Ishikawa (cell line): Measurements from ENCODE around the gene ATAD3C.

ENCODE experiments used
- CEBPB ChIP-seq: IDR thresholded peaks from 2 replicates; pipeline ENCODE4 v1.6.1; 2012
- CREB1 ChIP-seq: IDR thresholded peaks from 2 replicates; pipeline ENCODE4 v1.6.1; 2012; ENCODE audit warnings: low read depth
- EGR1 ChIP-seq: IDR thresholded peaks from 2 replicates; pipeline ENCODE4 v1.6.1; 2012
- EP300 ChIP-seq: IDR thresholded peaks from 2 replicates; pipeline ENCODE4 v1.6.1; 2012; ENCODE audit warnings: borderline replicate concordance
- FOXM1 ChIP-seq: IDR thresholded peaks from 2 replicates; pipeline ENCODE4 v1.6.1; 2012; ENCODE audit warnings: low read depth, borderline replicate concordance
- MAX ChIP-seq: IDR thresholded peaks from 2 replicates; pipeline ENCODE4 v1.6.1; 2012
- RAD21 ChIP-seq: IDR thresholded peaks from 2 replicates; pipeline ENCODE4 v1.6.1; 2012; ENCODE audit warnings: low read depth
- TAF1 ChIP-seq: IDR thresholded peaks from 2 replicates; pipeline ENCODE4 v1.6.1; 2012; ENCODE audit warnings: low read depth, mild to moderate bottlenecking
- YY1 ChIP-seq: IDR thresholded peaks from 2 replicates; pipeline ENCODE4 v1.6.1; 2012; ENCODE audit warnings: low read depth
- ZBTB7A ChIP-seq: IDR thresholded peaks from 2 replicates; pipeline ENCODE4 v1.6.1; 2012; ENCODE audit warnings: low read depth
- TF ChIP-seq, protein P1 (sequence below): IDR thresholded peaks from 2 replicates; pipeline ENCODE4 v1.6.1; 2012; ENCODE audit warnings: low read depth, mild to moderate bottlenecking

DNA sequence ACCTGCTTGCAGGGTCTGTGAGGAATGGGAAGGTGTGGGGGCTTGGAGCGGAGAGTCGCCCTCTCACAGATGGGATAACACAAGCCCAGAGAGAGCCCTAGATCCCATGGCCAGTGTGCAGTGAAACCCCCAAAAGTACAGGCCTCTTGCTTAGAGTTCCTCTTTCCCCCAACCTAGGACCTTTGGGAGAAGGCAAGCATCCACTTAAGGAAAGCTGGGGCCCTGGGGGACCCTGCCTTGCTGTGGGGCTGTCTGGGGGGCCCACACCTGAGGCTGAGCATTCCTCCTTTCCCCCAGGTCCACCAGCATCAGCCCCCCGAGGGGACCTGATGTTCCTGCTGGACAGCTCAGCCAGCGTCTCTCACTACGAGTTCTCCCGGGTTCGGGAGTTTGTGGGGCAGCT, 12.9 kb upstream of the ATAD3C start:
- TF ChIP-seq, protein P1, sequence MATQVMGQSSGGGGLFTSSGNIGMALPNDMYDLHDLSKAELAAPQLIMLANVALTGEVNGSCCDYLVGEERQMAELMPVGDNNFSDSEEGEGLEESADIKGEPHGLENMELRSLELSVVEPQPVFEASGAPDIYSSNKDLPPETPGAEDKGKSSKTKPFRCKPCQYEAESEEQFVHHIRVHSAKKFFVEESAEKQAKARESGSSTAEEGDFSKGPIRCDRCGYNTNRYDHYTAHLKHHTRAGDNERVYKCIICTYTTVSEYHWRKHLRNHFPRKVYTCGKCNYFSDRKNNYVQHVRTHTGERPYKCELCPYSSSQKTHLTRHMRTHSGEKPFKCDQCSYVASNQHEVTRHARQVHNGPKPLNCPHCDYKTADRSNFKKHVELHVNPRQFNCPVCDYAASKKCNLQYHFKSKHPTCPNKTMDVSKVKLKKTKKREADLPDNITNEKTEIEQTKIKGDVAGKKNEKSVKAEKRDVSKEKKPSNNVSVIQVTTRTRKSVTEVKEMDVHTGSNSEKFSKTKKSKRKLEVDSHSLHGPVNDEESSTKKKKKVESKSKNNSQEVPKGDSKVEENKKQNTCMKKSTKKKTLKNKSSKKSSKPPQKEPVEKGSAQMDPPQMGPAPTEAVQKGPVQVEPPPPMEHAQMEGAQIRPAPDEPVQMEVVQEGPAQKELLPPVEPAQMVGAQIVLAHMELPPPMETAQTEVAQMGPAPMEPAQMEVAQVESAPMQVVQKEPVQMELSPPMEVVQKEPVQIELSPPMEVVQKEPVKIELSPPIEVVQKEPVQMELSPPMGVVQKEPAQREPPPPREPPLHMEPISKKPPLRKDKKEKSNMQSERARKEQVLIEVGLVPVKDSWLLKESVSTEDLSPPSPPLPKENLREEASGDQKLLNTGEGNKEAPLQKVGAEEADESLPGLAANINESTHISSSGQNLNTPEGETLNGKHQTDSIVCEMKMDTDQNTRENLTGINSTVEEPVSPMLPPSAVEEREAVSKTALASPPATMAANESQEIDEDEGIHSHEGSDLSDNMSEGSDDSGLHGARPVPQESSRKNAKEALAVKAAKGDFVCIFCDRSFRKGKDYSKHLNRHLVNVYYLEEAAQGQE = no peak
- no peak for TF ChIP-seq EGR1
- TF ChIP-seq TAF1 = no peak
- no peak for TF ChIP-seq MAX
- no peak for TF ChIP-seq CEBPB
- no peak for TF ChIP-seq EP300
- no peak for TF ChIP-seq RAD21
- TF ChIP-seq CREB1 = no peak
- TF ChIP-seq FOXM1 = no peak
- no peak for TF ChIP-seq YY1
- no peak for TF ChIP-seq ZBTB7A
